ENCODE measurements around the gene SEC16A.

DNA sequence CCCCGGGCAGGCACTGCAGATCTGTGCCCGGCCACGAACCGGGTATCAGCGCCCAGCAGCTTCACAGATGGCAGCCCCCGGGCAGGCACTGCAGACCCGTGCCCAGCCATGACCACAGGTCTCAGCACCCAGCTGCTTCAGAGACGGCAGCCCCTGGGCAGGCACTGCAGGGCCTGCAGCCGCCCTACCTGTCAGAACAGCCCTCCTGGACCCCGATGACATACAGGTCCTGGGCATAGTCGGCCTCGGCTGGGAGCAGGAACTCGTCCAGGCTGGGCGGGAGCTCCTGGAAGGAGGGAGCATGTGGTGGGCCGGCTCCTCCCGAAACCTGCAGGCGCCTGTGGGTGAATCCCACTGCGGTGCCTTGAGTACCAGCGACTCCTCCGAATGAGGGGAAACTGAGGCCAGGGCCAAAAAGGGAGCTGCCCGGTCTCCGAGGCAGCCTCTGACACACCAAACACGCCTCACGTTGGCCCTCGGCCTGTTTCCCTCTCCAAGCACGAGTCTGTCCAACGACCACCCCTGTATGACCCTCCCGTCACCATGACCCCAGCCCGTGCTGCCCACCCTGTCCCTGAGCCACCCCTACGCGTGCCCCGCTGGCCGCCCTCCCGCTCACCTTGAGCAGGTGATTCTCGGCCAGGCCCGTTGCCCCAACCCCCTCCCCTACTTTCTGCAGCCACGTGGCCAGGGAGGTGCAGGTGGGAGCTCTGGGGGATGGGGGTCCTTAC lies 48.8 kb downstream of the SEC16A start:
- TF ChIP-seq SUZ12 (IDR thresholded peaks at IDR 0.05; ENCODE audit: extremely low read depth, insufficient read depth, insufficient read length) (no peak), ZNF274 (IDR thresholded peaks at IDR 0.05; ENCODE audit: low read depth, low read length) (no peak), YY1 (IDR thresholded peaks at IDR 0.05; ENCODE audit: insufficient read depth, insufficient read length) (no peak)
